Spinal cord (tissue), 10 donors: ENCODE measurements around the gene SFRP2. TPM values are rescaled to one million over a fixed set of nuclear protein-coding genes. Genes with fewer than 3 reads are reported as not detected.

Experiments
- DNase-seq, 6 donors: peaks; one replicate each; pipeline versions ENCODE4 v3.0.0 to v3.0.0-alpha.2; 2013 to 2015; ENCODE audit warnings: low spot score in 6 of 6, low read depth in 4 of 6
- H3K27ac ChIP-seq: one replicate; pipeline ENCODE4 v1.5.1; 2013; ENCODE audit warnings: low read depth, low read length, control low read depth
- H3K27me3 ChIP-seq: one replicate; pipeline ENCODE4 v1.6.1; 2013; ENCODE audit warnings: low read length; ENCODE audit not compliant: control insufficient read depth, insufficient read depth
- H3K36me3 ChIP-seq: one replicate; pipeline ENCODE4 v1.6.1; 2013; ENCODE audit warnings: low read length; ENCODE audit not compliant: control insufficient read depth, insufficient read depth
- H3K4me1 ChIP-seq: one replicate; pipeline ENCODE4 v1.6.1; 2013; ENCODE audit warnings: low read length; ENCODE audit not compliant: control insufficient read depth, insufficient read depth
- H3K4me3 ChIP-seq: one replicate; pipeline ENCODE4 v1.5.1; 2013; ENCODE audit warnings: low read depth, low read length, control low read depth
- H3K9me3 ChIP-seq: one replicate; pipeline ENCODE4 v1.6.1; 2013; ENCODE audit warnings: low read length; ENCODE audit not compliant: control insufficient read depth, insufficient read depth
- WGBS: methylation state at CpG from one replicate; pipeline ENCODE4 v1.1.5; 2013; ENCODE audit warnings: missing lambda C conversion rate; ENCODE audit not compliant: insufficient coverage; 5-methylcytosine and 5-hydroxymethylcytosine counted together
- polyA plus RNA-seq, 2 donors: library from polyadenylated mRNA; unstranded; fragments of 120-200 nt; gene quantifications; one replicate each; pipeline ENCODE4 v1.2.1, GENCODE V29; 2013; ENCODE audit not compliant: insufficient read length in 2 of 2
- total RNA-seq, 2 donors: library from RNA; depleted of rRNA in 1 of 2; stranded (reverse); fragments of 120-200 nt in 1 of 2; fragments of >200 nt in 1 of 2; gene quantifications; one replicate each; pipeline versions ENCODE4 v1.2.3 to v1.2.4, GENCODE V29; 2013 to 2014
- donor health status: healthy.

SFRP2 gene
- total and polyA plus RNA-seq, 4 donors, result 25.6 to 66.5 (median 36.6) TPM

- peaks cover 15% of the 10 kb centered on the region for H3K4me1 ChIP-seq
- peak in 3 of 6 donors; percentile 14 to 75 (median 73) for DNase-seq
- no peaks in the 10 kb centered on the region for H3K36me3 ChIP-seq
- peak within 1 kb of the TSS; percentile 26 for H3K4me3 ChIP-seq
- no peak within 1 kb of the TSS for H3K27ac ChIP-seq
- H3K27me3 ChIP-seq, result peaks cover 3% of the 10 kb centered on the region
- peaks cover 5% of the 10 kb centered on the region for H3K9me3 ChIP-seq
- under 1% methylated on average over 74 of the region's 76 CpGs for WGBS
These were observed 29.2 kb downstream of the SFRP2 start, which contains the start of gene RNF175 for GRCh38 chr4:153759407-153760316. Gene RNF175, minus strand, starts transcription at chr4:153760024. Its CDS starts 162 bp downstream, at chr4:153759862.

GRCh38 chr4:153758688-153759406, 30.0 kb downstream of the SFRP2 start:
- Histone ChIP-seq H3K4me3 (peak overlapping the region; percentile 26), H3K27me3 (peaks cover 3% of the 10 kb centered on the region), H3K9me3 (peaks cover 5% of the 10 kb centered on the region), H3K27ac (no peak overlapping the region), H3K4me1 (peaks cover 15% of the 10 kb centered on the region), H3K36me3 (no peaks in the 10 kb centered on the region)
- DNase-seq, result no peak
- 12% methylated on average over 5 of the region's 15 CpGs for WGBS

GRCh38 chr4:153758136-153758535, 30.7 kb downstream of the SFRP2 start:
- 61% methylated on average over 2 of the region's 2 CpGs for WGBS
- no peaks in the 10 kb centered on the region for H3K36me3 ChIP-seq

GRCh38 chr4:153757407-153757806, 31.5 kb downstream of the SFRP2 start:
- H3K27me3 ChIP-seq, result peaks cover 3% of the 10 kb centered on the region
- peaks cover 5% of the 10 kb centered on the region for H3K9me3 ChIP-seq
- no peak for DNase-seq
- peaks cover 15% of the 10 kb centered on the region for H3K4me1 ChIP-seq
- H3K4me3 ChIP-seq, result no peak overlapping the region
- no peaks in the 10 kb centered on the region for H3K36me3 ChIP-seq
- no peak overlapping the region for H3K27ac ChIP-seq
- WGBS, result no CpG with 5 or more reads among the region's 1 CpG

More at GRCh38 chr4:153758136-153758535, 30.7 kb downstream of the SFRP2 start:
- H3K4me3 ChIP-seq, result no peak overlapping the region
- no peak overlapping the region for H3K27ac ChIP-seq
- peaks cover 3% of the 10 kb centered on the region for H3K27me3 ChIP-seq
- peaks cover 15% of the 10 kb centered on the region for H3K4me1 ChIP-seq
- peaks cover 5% of the 10 kb centered on the region for H3K9me3 ChIP-seq
- DNase-seq, result peak in 1 of 6 donors; percentile 3

- H3K4me3 ChIP-seq, result no peak overlapping the region
- no peaks in the 10 kb centered on the region for H3K36me3 ChIP-seq
- peaks cover 12% of the 10 kb centered on the region for H3K4me1 ChIP-seq
- H3K27ac ChIP-seq, result no peak overlapping the region
- no peak for DNase-seq
- peaks cover 5% of the 10 kb centered on the region for H3K9me3 ChIP-seq
- WGBS, result no CpG with 5 or more reads among the region's 2 CpGs
- H3K27me3 ChIP-seq, result peaks cover 3% of the 10 kb centered on the region
These were observed 33.7 kb downstream of the SFRP2 start for GRCh38 chr4:153755186-153755585.

GRCh38 chr4:153750197-153750817, 38.6 kb downstream of the SFRP2 start:
- no peaks in the 10 kb centered on the region for H3K4me1 ChIP-seq
- H3K36me3 ChIP-seq, result no peaks in the 10 kb centered on the region
- peaks cover 5% of the 10 kb centered on the region for H3K9me3 ChIP-seq
- H3K27ac ChIP-seq, result no peak overlapping the region
- WGBS, result no CpG with 5 or more reads among the region's 5 CpGs
- H3K27me3 ChIP-seq, result no peaks in the 10 kb centered on the region
- H3K4me3 ChIP-seq, result no peak overlapping the region
- peak in 5 of 6 donors; percentile 58 to 91 (median 73) for DNase-seq

GRCh38 chr4:153748378-153748777, 40.5 kb downstream of the SFRP2 start:
- Histone ChIP-seq H3K4me3 (no peak overlapping the region), H3K4me1 (no peaks in the 10 kb centered on the region), H3K27ac (no peak overlapping the region), H3K36me3 (peaks cover 5% of the 10 kb centered on the region), H3K27me3 (no peaks in the 10 kb centered on the region), H3K9me3 (no peaks in the 10 kb centered on the region)
- 91% methylated on average over 6 of the region's 6 CpGs for WGBS
- DNase-seq, result no peak

- 56% methylated on average over 2 of the region's 4 CpGs for WGBS
- Histone ChIP-seq H3K4me3 (no peak overlapping the region), H3K9me3 (no peaks in the 10 kb centered on the region), H3K4me1 (no peaks in the 10 kb centered on the region), H3K27me3 (no peaks in the 10 kb centered on the region), H3K27ac (no peak overlapping the region), H3K36me3 (peaks cover 5% of the 10 kb centered on the region)
- DNase-seq, result no peak
These were observed 41.4 kb downstream of the SFRP2 start for GRCh38 chr4:153747406-153747955.

- Histone ChIP-seq H3K9me3 (peaks cover 5% of the 10 kb centered on the region), H3K27me3 (no peaks in the 10 kb centered on the region)
- no peak for DNase-seq
These were observed 43.2 kb downstream of the SFRP2 start for GRCh38 chr4:153745651-153746050.

More at GRCh38 chr4:153745651-153746050, 43.2 kb downstream of the SFRP2 start:
- Histone ChIP-seq H3K4me3 (no peak overlapping the region), H3K27ac (no peak overlapping the region), H3K4me1 (no peaks in the 10 kb centered on the region), H3K36me3 (peaks cover 5% of the 10 kb centered on the region)
